Measurements from ENCODE around the gene FZD4.
A peak's percentile ranks its signal among the peaks of the same experiment; 100 is the strongest.
"Not testable (repeated sequence)": the region's sequence is repeated elsewhere in the genome, so short reads cannot be mapped to it uniquely, and the experiment has no call there.

FZD4 gene

DNA sequence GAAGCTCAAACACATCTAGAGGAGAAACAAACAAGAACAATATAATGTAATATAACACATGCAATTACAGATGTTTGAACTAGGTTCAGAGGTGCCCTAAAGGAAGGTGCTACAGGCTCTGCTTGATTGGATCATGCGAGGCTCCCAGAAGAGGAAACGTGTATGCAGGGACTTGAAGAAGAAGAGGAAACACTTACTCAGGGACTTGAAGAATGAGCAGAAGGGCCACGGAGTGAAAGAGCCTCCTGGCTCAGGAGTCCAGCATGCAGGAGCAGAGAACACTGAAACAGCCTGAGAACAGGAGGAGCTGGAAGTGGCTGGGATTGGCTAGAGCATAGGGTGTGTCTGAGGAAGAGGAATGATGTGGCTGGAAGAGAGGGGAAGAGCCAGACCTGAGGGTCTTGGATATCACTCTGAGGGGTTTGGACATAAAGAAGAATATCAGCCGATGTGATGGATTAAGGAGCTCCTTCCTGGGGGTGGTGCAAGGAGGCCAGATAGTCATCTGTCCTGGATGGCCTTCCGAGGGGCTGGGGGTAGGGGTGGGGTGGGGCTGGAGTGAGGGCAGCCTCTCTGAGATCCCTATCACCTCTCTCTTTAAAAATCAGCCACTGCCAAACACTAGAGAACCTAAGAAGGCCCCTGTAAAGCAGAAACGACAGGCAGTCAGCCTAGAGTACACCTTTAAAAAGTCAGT, 16.8 kb downstream of the FZD4 start:
- no peaks in the 10 kb centered on the region for H3K27me3 ChIP-seq (ENCODE audit: control insufficient read depth in 1 of 2, insufficient read depth in 2 of 2, low read length in 2 of 2)
- no peak overlapping the region for H3K4me3 ChIP-seq (ENCODE audit: low read depth in 1 of 2, low read length in 2 of 2)
- no peak overlapping the region for H3K27ac ChIP-seq (ENCODE audit: low read depth, low read length)
- H3K9me3 ChIP-seq (ENCODE audit: control insufficient read depth in 1 of 2, low read length in 2 of 2) = no peaks in the 10 kb centered on the region
- H3K9ac ChIP-seq (ENCODE audit: low read depth in 1 of 2, low read length in 2 of 2) = no peak overlapping the region
- H3K36me3 ChIP-seq (ENCODE audit: control insufficient read depth in 1 of 2, insufficient read depth in 2 of 2, low read length in 2 of 2) = no peaks in the 10 kb centered on the region
- peaks cover 0 to 13% of the 10 kb centered on the region in 2 donors for H3K4me1 ChIP-seq (ENCODE audit: control insufficient read depth in 1 of 2, insufficient read depth in 2 of 2, low read length in 2 of 2)

GRCh38 chr11:86937193-86937806, 17.9 kb downstream of the FZD4 start:
- not testable (repeated sequence) for H3K9me3 ChIP-seq (ENCODE audit: control insufficient read depth in 1 of 2, low read length in 2 of 2); H3K36me3 ChIP-seq (ENCODE audit: control insufficient read depth in 1 of 2, insufficient read depth in 2 of 2, low read length in 2 of 2); H3K27me3 ChIP-seq (ENCODE audit: control insufficient read depth in 1 of 2, insufficient read depth in 2 of 2, low read length in 2 of 2); H3K9ac ChIP-seq (ENCODE audit: low read depth in 1 of 2, low read length in 2 of 2); H3K27ac ChIP-seq (ENCODE audit: low read depth, low read length); H3K4me3 ChIP-seq (ENCODE audit: low read depth in 1 of 2, low read length in 2 of 2)
- peaks cover 5 to 13% of the 10 kb centered on the region in 2 donors for H3K4me1 ChIP-seq (ENCODE audit: control insufficient read depth in 1 of 2, insufficient read depth in 2 of 2, low read length in 2 of 2)

DNA sequence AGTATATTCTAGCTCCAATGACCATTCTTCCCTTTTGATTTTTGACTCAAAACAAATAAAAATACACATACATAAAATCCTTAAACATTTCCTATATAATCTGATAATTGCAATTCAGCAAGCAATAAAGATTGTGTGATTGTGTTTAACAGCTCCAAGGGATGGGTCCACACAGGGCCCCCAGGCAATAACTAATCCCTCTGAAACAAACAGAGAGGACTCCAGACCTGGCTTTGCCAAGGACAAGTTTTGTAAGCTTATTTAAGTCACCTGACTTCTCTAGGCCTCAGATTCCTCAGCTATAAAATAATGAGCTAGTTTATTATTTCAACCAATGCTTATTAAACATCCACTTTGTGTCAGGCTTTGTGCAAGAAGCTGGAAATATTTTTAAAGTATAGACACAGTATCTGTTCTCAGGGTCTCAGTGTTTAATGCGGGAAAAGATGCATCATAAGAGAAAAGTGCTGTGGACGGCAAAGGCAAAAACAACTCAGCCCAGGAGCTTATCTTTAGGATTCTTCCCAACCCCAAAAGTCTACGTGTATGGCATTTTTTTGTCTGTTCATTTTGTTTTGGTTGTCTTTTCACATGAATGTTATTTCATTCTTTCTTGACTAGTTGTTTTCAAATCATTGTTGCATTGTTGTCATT, 20.1 kb downstream of the FZD4 start:
- H3K9me3 ChIP-seq (ENCODE audit: control insufficient read depth in 1 of 2, low read length in 2 of 2) = no peaks in the 10 kb centered on the region
- H3K27me3 ChIP-seq (ENCODE audit: control insufficient read depth in 1 of 2, insufficient read depth in 2 of 2, low read length in 2 of 2) = no peaks in the 10 kb centered on the region
- no peaks in the 10 kb centered on the region for H3K36me3 ChIP-seq (ENCODE audit: control insufficient read depth in 1 of 2, insufficient read depth in 2 of 2, low read length in 2 of 2)
- H3K27ac ChIP-seq (ENCODE audit: low read depth, low read length) = no peak overlapping the region
- H3K4me3 ChIP-seq (ENCODE audit: low read depth in 1 of 2, low read length in 2 of 2) = no peak overlapping the region
- H3K4me1 ChIP-seq (ENCODE audit: control insufficient read depth in 1 of 2, insufficient read depth in 2 of 2, low read length in 2 of 2) = peaks cover 0 to 5% of the 10 kb centered on the region in 2 donors
- no peak overlapping the region for H3K9ac ChIP-seq (ENCODE audit: low read depth in 1 of 2, low read length in 2 of 2)

DNA sequence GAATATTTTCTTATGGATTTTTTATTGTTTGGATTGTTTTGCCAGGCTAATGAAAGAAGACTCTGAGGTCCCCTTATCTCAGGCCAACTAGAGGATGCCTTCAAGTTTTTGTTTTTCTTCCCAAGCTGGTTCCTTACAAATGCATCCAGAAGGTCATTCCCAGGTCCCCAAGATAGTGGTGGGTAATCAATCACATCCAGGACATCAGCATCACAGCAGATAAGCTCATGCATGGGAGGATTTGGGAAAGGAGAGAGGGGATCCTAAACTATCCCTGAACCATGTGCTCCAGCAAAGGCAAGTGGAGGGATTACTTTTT, 20.7 kb downstream of the FZD4 start:
- Histone ChIP-seq H3K4me3 (ENCODE audit: low read depth in 1 of 2, low read length in 2 of 2) (no peak overlapping the region), H3K27me3 (ENCODE audit: control insufficient read depth in 1 of 2, insufficient read depth in 2 of 2, low read length in 2 of 2) (no peaks in the 10 kb centered on the region), H3K36me3 (ENCODE audit: control insufficient read depth in 1 of 2, insufficient read depth in 2 of 2, low read length in 2 of 2) (no peaks in the 10 kb centered on the region), H3K27ac (ENCODE audit: low read depth, low read length) (no peak overlapping the region), H3K9ac (ENCODE audit: low read depth in 1 of 2, low read length in 2 of 2) (no peak overlapping the region), H3K4me1 (ENCODE audit: control insufficient read depth in 1 of 2, insufficient read depth in 2 of 2, low read length in 2 of 2) (peaks cover 0 to 5% of the 10 kb centered on the region in 2 donors), H3K9me3 (ENCODE audit: control insufficient read depth in 1 of 2, low read length in 2 of 2) (no peaks in the 10 kb centered on the region)

- Histone ChIP-seq H3K36me3 (ENCODE audit: control insufficient read depth in 1 of 2, insufficient read depth in 2 of 2, low read length in 2 of 2) (no peaks in the 10 kb centered on the region), H3K27ac (ENCODE audit: low read depth, low read length) (no peak overlapping the region), H3K4me1 (ENCODE audit: control insufficient read depth in 1 of 2, insufficient read depth in 2 of 2, low read length in 2 of 2) (peaks cover 0 to 5% of the 10 kb centered on the region in 2 donors), H3K27me3 (ENCODE audit: control insufficient read depth in 1 of 2, insufficient read depth in 2 of 2, low read length in 2 of 2) (no peaks in the 10 kb centered on the region), H3K4me3 (ENCODE audit: low read depth in 1 of 2, low read length in 2 of 2) (no peak overlapping the region), H3K9ac (ENCODE audit: low read depth in 1 of 2, low read length in 2 of 2) (no peak overlapping the region), H3K9me3 (ENCODE audit: control insufficient read depth in 1 of 2, low read length in 2 of 2) (no peaks in the 10 kb centered on the region)
Observed at GRCh38 chr11:86933891-86934581, 21.2 kb downstream of the FZD4 start.

GRCh38 chr11:86932924-86933875, 22.0 kb downstream of the FZD4 start:
- H3K36me3 ChIP-seq (ENCODE audit: control insufficient read depth in 1 of 2, insufficient read depth in 2 of 2, low read length in 2 of 2) = no peaks in the 10 kb centered on the region
- H3K27ac ChIP-seq (ENCODE audit: low read depth, low read length) = no peak overlapping the region
- no peak overlapping the region for H3K4me3 ChIP-seq (ENCODE audit: low read depth in 1 of 2, low read length in 2 of 2)
- H3K27me3 ChIP-seq (ENCODE audit: control insufficient read depth in 1 of 2, insufficient read depth in 2 of 2, low read length in 2 of 2) = no peaks in the 10 kb centered on the region
- H3K9ac ChIP-seq (ENCODE audit: low read depth in 1 of 2, low read length in 2 of 2) = no peak overlapping the region
- peaks cover 0 to 5% of the 10 kb centered on the region in 2 donors for H3K4me1 ChIP-seq (ENCODE audit: control insufficient read depth in 1 of 2, insufficient read depth in 2 of 2, low read length in 2 of 2)
- H3K9me3 ChIP-seq (ENCODE audit: control insufficient read depth in 1 of 2, low read length in 2 of 2) = no peaks in the 10 kb centered on the region

GRCh38 chr11:86932259-86932585, 23.0 kb downstream of the FZD4 start:
- Histone ChIP-seq H3K27me3 (ENCODE audit: control insufficient read depth in 1 of 2, insufficient read depth in 2 of 2, low read length in 2 of 2) (no peaks in the 10 kb centered on the region), H3K9ac (ENCODE audit: low read depth in 1 of 2, low read length in 2 of 2) (no peak overlapping the region), H3K36me3 (ENCODE audit: control insufficient read depth in 1 of 2, insufficient read depth in 2 of 2, low read length in 2 of 2) (no peaks in the 10 kb centered on the region), H3K4me3 (ENCODE audit: low read depth in 1 of 2, low read length in 2 of 2) (no peak overlapping the region), H3K27ac (ENCODE audit: low read depth, low read length) (no peak overlapping the region), H3K9me3 (ENCODE audit: control insufficient read depth in 1 of 2, low read length in 2 of 2) (no peaks in the 10 kb centered on the region), H3K4me1 (ENCODE audit: control insufficient read depth in 1 of 2, insufficient read depth in 2 of 2, low read length in 2 of 2) (peaks cover 0 to 5% of the 10 kb centered on the region in 2 donors)

DNA sequence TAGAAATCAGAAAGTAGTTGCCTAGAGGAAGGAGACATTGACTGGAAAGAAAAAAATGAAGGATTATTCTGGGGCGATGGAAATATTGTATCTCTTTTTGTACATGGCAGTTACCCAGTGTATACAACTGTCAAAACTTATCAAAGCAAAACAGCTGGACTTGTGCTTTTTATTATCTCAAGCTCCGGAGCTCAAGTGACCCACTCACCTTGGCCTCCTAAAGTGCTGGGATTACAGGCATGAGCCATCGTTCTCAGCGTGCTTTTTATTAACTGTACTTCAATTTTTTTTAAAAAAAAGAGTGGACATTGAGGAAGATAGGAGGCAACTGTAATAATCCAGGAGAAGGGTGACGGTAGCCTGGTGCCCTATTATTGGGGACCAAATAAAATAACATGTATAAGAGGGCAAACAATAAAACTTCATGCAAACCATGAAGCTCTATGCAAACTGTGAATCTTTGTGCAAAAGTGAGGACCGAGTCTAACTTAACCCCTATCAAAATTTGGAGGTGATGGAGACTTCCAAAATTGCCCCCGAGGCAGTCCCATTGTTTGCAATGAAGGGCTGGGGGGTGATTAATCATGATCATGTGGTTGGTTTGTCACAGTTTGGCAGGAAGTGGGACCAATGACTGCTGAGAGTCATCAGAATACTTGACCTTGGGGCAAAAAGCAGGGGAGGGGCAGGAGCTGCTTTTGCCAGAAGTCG, 23.5 kb downstream of the FZD4 start:
- Histone ChIP-seq H3K4me1 (ENCODE audit: control insufficient read depth in 1 of 2, insufficient read depth in 2 of 2, low read length in 2 of 2) (peaks cover 0 to 5% of the 10 kb centered on the region in 2 donors), H3K27me3 (ENCODE audit: control insufficient read depth in 1 of 2, insufficient read depth in 2 of 2, low read length in 2 of 2) (no peaks in the 10 kb centered on the region), H3K9ac (ENCODE audit: low read depth in 1 of 2, low read length in 2 of 2) (no peak overlapping the region), H3K27ac (ENCODE audit: low read depth, low read length) (no peak overlapping the region), H3K4me3 (ENCODE audit: low read depth in 1 of 2, low read length in 2 of 2) (no peak overlapping the region), H3K36me3 (ENCODE audit: control insufficient read depth in 1 of 2, insufficient read depth in 2 of 2, low read length in 2 of 2) (no peaks in the 10 kb centered on the region), H3K9me3 (ENCODE audit: control insufficient read depth in 1 of 2, low read length in 2 of 2) (no peaks in the 10 kb centered on the region)

GRCh38 chr11:86930957-86931547, 24.1 kb downstream of the FZD4 start:
- Histone ChIP-seq H3K36me3 (ENCODE audit: control insufficient read depth in 1 of 2, insufficient read depth in 2 of 2, low read length in 2 of 2) (no peaks in the 10 kb centered on the region), H3K4me1 (ENCODE audit: control insufficient read depth in 1 of 2, insufficient read depth in 2 of 2, low read length in 2 of 2) (peaks cover 0 to 5% of the 10 kb centered on the region in 2 donors), H3K27ac (ENCODE audit: low read depth, low read length) (peak overlapping the region; percentile 10), H3K9ac (ENCODE audit: low read depth in 1 of 2, low read length in 2 of 2) (no peak overlapping the region), H3K9me3 (ENCODE audit: control insufficient read depth in 1 of 2, low read length in 2 of 2) (no peaks in the 10 kb centered on the region), H3K4me3 (ENCODE audit: low read depth in 1 of 2, low read length in 2 of 2) (no peak overlapping the region), H3K27me3 (ENCODE audit: control insufficient read depth in 1 of 2, insufficient read depth in 2 of 2, low read length in 2 of 2) (no peaks in the 10 kb centered on the region)
